Testis (tissue), 3 donors: ENCODE measurements around the gene SYT5. TPM values are rescaled to one million over a fixed set of nuclear protein-coding genes. Genes with fewer than 3 reads are reported as not detected.

Source experiments
- DNase-seq: peaks from one replicate; pipeline ENCODE4 v3.0.0-alpha.2; 2019
- H3K27ac ChIP-seq, 2 donors: fragments of 200-600 bp; sonication (generic); one replicate each; pipeline ENCODE4 v1.5.1; 2019
- H3K27me3 ChIP-seq: fragments of 200-600 bp; sonication (generic); one replicate; pipeline ENCODE4 v1.5.1; 2019
- H3K36me3 ChIP-seq: fragments of 200-600 bp; sonication (generic); one replicate; pipeline ENCODE4 v1.5.1; 2017; ENCODE audit warnings: low read depth; ENCODE audit errors: missing control alignments
- H3K4me1 ChIP-seq: fragments of 200-600 bp; sonication (generic); one replicate; pipeline ENCODE4 v1.5.1; 2019
- H3K4me3 ChIP-seq, 2 donors: fragments of 200-600 bp; sonication (generic); one replicate each; pipeline ENCODE4 v1.5.1; 2017 to 2019
- H3K9me3 ChIP-seq: fragments of 200-600 bp; sonication (generic); one replicate; pipeline ENCODE4 v1.5.1; 2017
- CTCF ChIP-seq, 3 experiments: fragments of 450-650 bp in 2 of 3; fragments of 200-600 bp in 1 of 3; sonication (generic) in 1 of 3; IDR thresholded peaks; one replicate each; pipeline ENCODE4 v1.5.1; 2016 to 2019; ENCODE audit warnings: antibody characterized with exemption in 3 of 3, mild to moderate bottlenecking in 2 of 3, moderate library complexity in 1 of 3
- POLR2A ChIP-seq: fragments of 450-650 bp; IDR thresholded peaks from one replicate; pipeline ENCODE4 v1.6.1; 2017; ENCODE audit warnings: antibody characterized with exemption, mild to moderate bottlenecking, moderate library complexity
- WGBS, 2 donors: methylation state at CpG; one replicate each; pipeline ENCODE4 v1.1.5; 2018; 5-methylcytosine and 5-hydroxymethylcytosine counted together
- intact Hi-C: fragments of 100-400 bp; cut with DNase I; formaldehyde crosslinking; loops from one replicate; pipeline ENCODE4 v1.15.1; 2023; ENCODE audit warnings: low total_unique reads
- polyA plus RNA-seq: library from polyadenylated mRNA; stranded (reverse); fragments of 350-450 nt; fragmentation: Illumina TruSeq; extraction: RNeasy Lipid Tissue Mini Kit (QIAGEN cat#74804); gene quantifications from one replicate; pipeline ENCODE4 v1.2.3, GENCODE V29; 2014; ENCODE audit warnings: low read depth, low replicate concordance; ENCODE audit not compliant: insufficient read depth
- total RNA-seq, 2 donors: library from RNA; depleted of rRNA; stranded (reverse); fragments of >200 nt; gene quantifications; one replicate each; pipeline ENCODE4 v1.2.3, GENCODE V29; 2016

The SYT5 gene
- total and polyA plus RNA-seq, 3 donors from 2014 or later, result 1.6 to 11.7 (median 5.0) TPM

GRCh38 chr19:55161571-55162322, 18.3 kb downstream of the SYT5 start:
- Histone ChIP-seq H3K9me3 (no peaks in the 10 kb centered on the region), H3K27me3 (no peaks in the 10 kb centered on the region), H3K36me3 (no peaks in the 10 kb centered on the region), H3K4me1 (peaks cover 12% of the 10 kb centered on the region), H3K4me3 (peak overlapping the region in 1 of 2 donors; percentile 32), H3K27ac (no peak overlapping the region)
- TF ChIP-seq POLR2A, result no peak
- TF ChIP-seq CTCF (IDR thresholded peaks at IDR 0.05), result no peak
- 16 to 19% methylated on average over 17 to 60 of the region's 61 CpGs for WGBS, 2 donors
- DNase-seq, result no peak
- intact Hi-C loops, result no loop called here

- Histone ChIP-seq H3K4me3 (peak overlapping the region; percentile 15 to 32), H3K27ac (no peak overlapping the region), H3K9me3 (no peaks in the 10 kb centered on the region), H3K4me1 (peaks cover 12% of the 10 kb centered on the region), H3K36me3 (no peaks in the 10 kb centered on the region), H3K27me3 (no peaks in the 10 kb centered on the region)
- no peak for DNase-seq
- TF ChIP-seq POLR2A (no peak), CTCF (IDR thresholded peaks at IDR 0.05) (no peak)
- intact Hi-C loops, result no loop called here
- WGBS, 2 donors, result 5% methylated on average over 31 of the region's 32 CpGs; no CpG with 5 or more reads in 1 of the 2 donors
Measured at GRCh38 chr19:55160986-55161365, 19.1 kb downstream of the SYT5 start.

GRCh38 chr19:55160128-55160985, 19.7 kb downstream of the SYT5 start:
- Histone ChIP-seq H3K36me3 (no peaks in the 10 kb centered on the region), H3K27ac (no peak overlapping the region), H3K4me1 (peaks cover 12% of the 10 kb centered on the region), H3K27me3 (no peaks in the 10 kb centered on the region), H3K4me3 (peak overlapping the region; percentile 15 to 32), H3K9me3 (no peaks in the 10 kb centered on the region)
- WGBS, 2 donors, result 4 to 6% methylated on average over 10 to 17 of the region's 33 CpGs
- TF ChIP-seq CTCF (IDR thresholded peaks at IDR 0.05) (peak; percentile 58 to 86 (median 82)), POLR2A (no peak)
- DNase-seq, result peak; percentile 92
- intact Hi-C loops, result no loop called here

- TF ChIP-seq CTCF (IDR thresholded peaks at IDR 0.05), result no peak
- TF ChIP-seq POLR2A, result no peak
- H3K4me1 ChIP-seq, result peaks cover 12% of the 10 kb centered on the region
- no peaks in the 10 kb centered on the region for H3K27me3 ChIP-seq
Measured at GRCh38 chr19:55158848-55159749, 21.0 kb downstream of the SYT5 start.

More at GRCh38 chr19:55158848-55159749, 21.0 kb downstream of the SYT5 start:
- no peaks in the 10 kb centered on the region for H3K36me3 ChIP-seq
- no peak for DNase-seq
- no peaks in the 10 kb centered on the region for H3K9me3 ChIP-seq
- 62 to 68% methylated on average over 7 to 18 of the region's 18 CpGs for WGBS, 2 donors
- no peak overlapping the region for H3K4me3 ChIP-seq
- no peak overlapping the region for H3K27ac ChIP-seq
- intact Hi-C loops, result no loop called here
